ENCODE data around the gene ITPKA. TPM values are rescaled to one million over a fixed set of nuclear protein-coding genes. Genes with fewer than 3 reads are reported as not detected.

ITPKA gene
- total RNA-seq, 1 donor from 2014 or later: 2.8 TPM

Other genes starting within 250 kb of the ITPKA start
- gene OIP5, start 161.3 kb upstream of the ITPKA start, total RNA-seq: 7.3 and 13.2 TPM in 2 replicates
- 92.3 and 125 TPM in 2 replicates for gene NUSAP1, start 161.0 kb upstream of the ITPKA start, total RNA-seq
- gene NDUFAF1, start 91.4 kb upstream of the ITPKA start, total RNA-seq: 23.7 and 28.2 TPM in 2 replicates
- gene RTF1, start 76.8 kb upstream of the ITPKA start, total RNA-seq: 14.3 and 14.6 TPM in 2 replicates
- gene LTK, start 20.0 kb downstream of the ITPKA start, total RNA-seq: 0.07 and 0.18 TPM in 2 replicates
- 13.7 and 31.6 TPM in 2 replicates for gene RPAP1, start 50.4 kb downstream of the ITPKA start, total RNA-seq
- 6.3 and 11.5 TPM in 2 replicates for gene TYRO3, start 65.3 kb downstream of the ITPKA start, total RNA-seq
- 26.6 and 46.2 TPM in 2 replicates for gene MGA, start 166.5 kb downstream of the ITPKA start, total RNA-seq

Measured in pulmonary artery endothelial cell (primary cell).